CD14-positive monocyte (primary cell): Measurements from ENCODE around the gene UTP4. TPM values are rescaled to one million over a fixed set of nuclear protein-coding genes. Genes with fewer than 3 reads are reported as not detected.
A peak's percentile ranks its signal among the peaks of the same experiment; 100 is the strongest.

ENCODE experiments used
- DNase-seq, 3 donors: peaks; one replicate each; pipeline ENCODE4 v3.0.0-alpha.2; 2011 to 2022
- H2AFZ ChIP-seq: 2 replicates; pipeline ENCODE4 v1.6.0; 2012; ENCODE audit warnings: mild to moderate bottlenecking, low read depth, low read length, inconsistent platforms; ENCODE audit not compliant: insufficient read depth, poor library complexity, severe bottlenecking
- H3K27ac ChIP-seq, 2 donors: 1 replicate in 1 of 2; 2 replicates in 1 of 2; pipeline ENCODE4 v1.5.1; 2012 to 2013; ENCODE audit warnings: low read length in 2 of 2, control low read depth in 1 of 2, inconsistent platforms in 1 of 2, low read depth in 1 of 2, mild to moderate bottlenecking in 1 of 2
- H3K27me3 ChIP-seq, 2 donors: one replicate each; pipeline versions ENCODE4 v1.6.0 to v1.6.1; 2011 to 2013; ENCODE audit warnings: low read length in 2 of 2; ENCODE audit not compliant: control insufficient read depth in 2 of 2, insufficient read depth in 2 of 2
- H3K36me3 ChIP-seq, 2 donors: replicated peaks in 1 of 2; 1 replicate in 1 of 2; 2 replicates in 1 of 2; pipeline versions ENCODE4 v1.5.1 to v1.6.1; 2012 to 2013; ENCODE audit warnings: low read length in 2 of 2, control low read depth in 1 of 2, inconsistent platforms in 1 of 2, mild to moderate bottlenecking in 1 of 2; ENCODE audit not compliant: insufficient read depth in 2 of 2, control insufficient read depth in 1 of 2
- H3K4me1 ChIP-seq, 2 donors: 1 replicate in 1 of 2; 2 replicates in 1 of 2; pipeline versions ENCODE4 v1.5.1 to v1.6.1; 2012 to 2013; ENCODE audit warnings: low read length in 2 of 2, control low read depth in 1 of 2, inconsistent platforms in 1 of 2, mild to moderate bottlenecking in 1 of 2, moderate library complexity in 1 of 2; ENCODE audit not compliant: insufficient read depth in 2 of 2, control insufficient read depth in 1 of 2
- H3K4me2 ChIP-seq: replicated peaks from 2 replicates; pipeline ENCODE3; 2012; ENCODE audit warnings: low read length, moderate library complexity, mild to moderate bottlenecking; ENCODE audit not compliant: poor library complexity, severe bottlenecking; ENCODE audit errors: extremely low read depth
- H3K4me3 ChIP-seq, 3 experiments: fragments of 200-600 bp in 1 of 3; sonication (generic) in 1 of 3; replicated peaks in 1 of 3; 1 replicate in 2 of 3; 2 replicates in 1 of 3; pipeline ENCODE4 v1.5.1; 2011 to 2013; ENCODE audit warnings: low read length in 3 of 3, mild to moderate bottlenecking in 3 of 3, control low read depth in 2 of 3, low read depth in 2 of 3, inconsistent platforms in 1 of 3, moderate library complexity in 1 of 3
- H3K79me2 ChIP-seq: 2 replicates; pipeline ENCODE4 v1.6.0; 2012; ENCODE audit warnings: mild to moderate bottlenecking, control low read depth, inconsistent platforms, low read length, moderate library complexity; ENCODE audit not compliant: insufficient read depth
- H3K9ac ChIP-seq: 2 replicates; pipeline ENCODE4 v1.6.0; 2017; ENCODE audit warnings: low read length, mild to moderate bottlenecking; ENCODE audit not compliant: insufficient read depth, poor library complexity, severe bottlenecking
- H3K9me3 ChIP-seq, 2 donors: replicated peaks in 1 of 2; 1 replicate in 1 of 2; 2 replicates in 1 of 2; pipeline versions ENCODE4 v1.5.1 to v1.6.1; 2012 to 2013; ENCODE audit warnings: low read length in 2 of 2, control low read depth in 1 of 2; ENCODE audit not compliant: control insufficient read depth in 1 of 2, insufficient read depth in 1 of 2
- H4K20me1 ChIP-seq: 2 replicates; pipeline ENCODE4 v1.6.0; 2012; ENCODE audit warnings: mild to moderate bottlenecking, low read length, control low read depth, moderate library complexity; ENCODE audit not compliant: insufficient read depth
- H3K27ac Mint-ChIP-seq, 7 donors: one replicate each; pipeline ENCODE4 v1.8.0; 2020; ENCODE audit warnings: mild to moderate bottlenecking in 7 of 7, mixed read lengths in 7 of 7, moderate library complexity in 6 of 7, inconsistent platforms in 2 of 7
- H3K27me3 Mint-ChIP-seq, 3 donors: one replicate each; pipeline ENCODE4 v1.8.0; 2021 to 2022; ENCODE audit warnings: low read depth in 3 of 3, mild to moderate bottlenecking in 3 of 3, mixed read lengths in 3 of 3, moderate library complexity in 3 of 3, inconsistent platforms in 1 of 3
- H3K36me3 Mint-ChIP-seq, 2 donors: one replicate each; pipeline ENCODE4 v1.8.0; 2020; ENCODE audit warnings: mixed read lengths in 2 of 2, inconsistent platforms in 1 of 2, mild to moderate bottlenecking in 1 of 2
- H3K4me1 Mint-ChIP-seq: one replicate; pipeline ENCODE4 v1.8.0; 2020; ENCODE audit warnings: mild to moderate bottlenecking, mixed read lengths
- H3K4me3 Mint-ChIP-seq, 2 donors: one replicate each; pipeline ENCODE4 v1.8.0; 2020; ENCODE audit warnings: mild to moderate bottlenecking in 2 of 2, mixed read lengths in 2 of 2, moderate library complexity in 1 of 2
- H3K9me3 Mint-ChIP-seq, 7 donors: one replicate each; pipeline ENCODE4 v1.8.0; 2020 to 2022; ENCODE audit warnings: mixed read lengths in 7 of 7, mild to moderate bottlenecking in 6 of 7, moderate library complexity in 6 of 7, inconsistent platforms in 2 of 7
- WGBS: methylation state at CpG from one replicate; pipeline ENCODE4 v1.1.5; 2013; ENCODE audit warnings: missing lambda C conversion rate; ENCODE audit not compliant: insufficient coverage; 5-methylcytosine and 5-hydroxymethylcytosine counted together
- intact Hi-C, 2 donors: fragments of 100-400 bp; cut with micrococcal nuclease; formaldehyde crosslinking; loops; one replicate each; pipeline versions ENCODE4 v1.15.0 to v1.15.1; 2023
- polyA plus RNA-seq, 3 donors: library from polyadenylated mRNA; depleted of rRNA in 1 of 3; unstranded in 2 of 3; stranded (reverse) in 1 of 3; fragments of 300-500 nt in 2 of 3; fragments of >200 nt in 1 of 3; fragmentation: Illumina TruSeq in 2 of 3; gene quantifications; 1 replicate in 2 of 3; 2 replicates in 1 of 3; pipeline ENCODE4 v1.2.3, GENCODE V29; 2012 to 2021
- TF ChIP-seq, protein P1 (sequence below): fragments of 200-600 bp; IDR thresholded peaks from one replicate; pipeline ENCODE4 v1.8.0; 2022; ENCODE audit warnings: antibody characterized with exemption, mild to moderate bottlenecking

The UTP4 gene
- polyA plus RNA-seq, 3 donors: 15.3 to 27.8 (median 19.6) TPM

DNA sequence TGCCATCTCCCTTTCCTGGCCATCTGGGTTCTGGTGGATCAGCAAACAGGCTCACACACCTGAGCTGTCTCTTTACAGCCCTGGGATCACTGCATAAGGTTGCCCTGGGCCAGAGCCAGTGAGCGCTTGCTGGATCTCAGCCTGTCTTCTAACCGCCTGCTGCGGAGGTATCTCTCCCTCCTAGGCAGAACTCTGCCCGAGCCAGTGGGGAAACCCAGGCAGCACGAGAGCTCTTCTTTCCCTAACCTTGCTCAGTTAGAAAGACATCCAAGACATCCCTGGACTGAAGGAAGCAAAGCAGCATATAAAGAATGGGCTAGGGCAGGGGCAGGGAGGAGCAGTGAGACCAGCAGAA lies 20.6 kb upstream of the UTP4 start:
- peaks cover 17% of the 10 kb centered on the region for H3K4me1 Mint-ChIP-seq
- H3K27ac ChIP-seq: no peak overlapping the region
- H3K36me3 Mint-ChIP-seq: peaks cover 49% of the 10 kb centered on the region in 2 donors
- peaks cover 4 to 12% of the 10 kb centered on the region in 2 donors for H3K4me1 ChIP-seq
- H4K20me1 ChIP-seq: peaks cover 88% of the 10 kb centered on the region
- H3K36me3 ChIP-seq: peaks cover 23 to 49% of the 10 kb centered on the region in 2 donors
- H3K9me3 Mint-ChIP-seq: peaks cover 0 to 3% (median 0%) of the 10 kb centered on the region in 7 donors
- H2AFZ ChIP-seq: no peak overlapping the region
- no peak for DNase-seq
- no peak overlapping the region for H3K4me3 ChIP-seq
- intact Hi-C loops: no loop called here
- no peak overlapping the region for H3K4me3 Mint-ChIP-seq
- no peak overlapping the region for H3K9ac ChIP-seq
- no peaks in the 10 kb centered on the region for H3K79me2 ChIP-seq
- H3K4me2 ChIP-seq: no peak overlapping the region
- WGBS: 100% methylated on average over 2 of the region's 5 CpGs
- H3K27me3 Mint-ChIP-seq: peaks cover 27 to 29% (median 28%) of the 10 kb centered on the region in 3 donors
- no peaks in the 10 kb centered on the region for H3K9me3 ChIP-seq
- H3K27me3 ChIP-seq: peaks cover 9 to 23% of the 10 kb centered on the region in 2 donors
- TF ChIP-seq, protein P1, sequence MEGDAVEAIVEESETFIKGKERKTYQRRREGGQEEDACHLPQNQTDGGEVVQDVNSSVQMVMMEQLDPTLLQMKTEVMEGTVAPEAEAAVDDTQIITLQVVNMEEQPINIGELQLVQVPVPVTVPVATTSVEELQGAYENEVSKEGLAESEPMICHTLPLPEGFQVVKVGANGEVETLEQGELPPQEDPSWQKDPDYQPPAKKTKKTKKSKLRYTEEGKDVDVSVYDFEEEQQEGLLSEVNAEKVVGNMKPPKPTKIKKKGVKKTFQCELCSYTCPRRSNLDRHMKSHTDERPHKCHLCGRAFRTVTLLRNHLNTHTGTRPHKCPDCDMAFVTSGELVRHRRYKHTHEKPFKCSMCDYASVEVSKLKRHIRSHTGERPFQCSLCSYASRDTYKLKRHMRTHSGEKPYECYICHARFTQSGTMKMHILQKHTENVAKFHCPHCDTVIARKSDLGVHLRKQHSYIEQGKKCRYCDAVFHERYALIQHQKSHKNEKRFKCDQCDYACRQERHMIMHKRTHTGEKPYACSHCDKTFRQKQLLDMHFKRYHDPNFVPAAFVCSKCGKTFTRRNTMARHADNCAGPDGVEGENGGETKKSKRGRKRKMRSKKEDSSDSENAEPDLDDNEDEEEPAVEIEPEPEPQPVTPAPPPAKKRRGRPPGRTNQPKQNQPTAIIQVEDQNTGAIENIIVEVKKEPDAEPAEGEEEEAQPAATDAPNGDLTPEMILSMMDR: no peak
- H3K27ac Mint-ChIP-seq: peak overlapping the region in 1 of 7 donors; percentile 73

DNA sequence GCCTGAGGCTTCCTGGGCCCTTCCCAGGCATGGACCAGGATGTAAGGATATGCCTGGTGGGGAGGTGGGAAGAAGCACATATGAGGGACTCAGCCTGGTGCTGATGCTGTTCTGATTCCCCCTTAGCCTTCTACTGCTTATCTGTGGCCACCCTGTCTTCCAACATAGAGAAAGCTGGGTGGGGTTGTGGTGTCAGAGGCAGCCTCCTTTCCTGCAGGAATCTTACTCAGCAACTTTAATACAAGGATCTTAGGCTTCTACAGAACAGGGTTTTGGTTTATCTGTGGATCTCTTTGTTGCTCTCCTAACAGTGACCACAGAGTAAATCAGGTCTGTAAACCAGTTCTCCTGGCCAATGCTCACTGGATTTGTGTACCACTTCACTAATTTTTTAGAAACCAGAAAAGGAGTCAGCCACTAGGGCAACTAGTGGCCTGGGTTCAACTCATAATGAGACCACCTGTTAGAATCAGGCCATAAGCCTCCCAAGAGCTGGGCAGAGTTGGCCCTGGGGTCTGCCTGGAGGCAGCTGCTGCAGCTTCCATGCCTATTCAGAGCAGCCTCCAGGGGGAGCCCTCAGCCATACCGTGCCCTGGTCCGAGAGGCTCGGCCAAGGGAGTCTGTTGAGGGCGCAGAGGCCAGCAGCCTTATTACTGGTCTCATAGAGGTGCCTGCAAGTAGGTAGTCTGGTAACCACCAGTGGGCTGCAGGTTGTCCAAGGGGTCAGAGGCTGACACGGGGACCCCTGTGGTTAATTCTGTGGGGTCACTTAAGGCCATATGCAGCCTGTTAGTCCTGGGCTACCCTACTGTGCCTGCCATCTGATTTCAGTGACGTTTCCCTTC lies 19.9 kb upstream of the UTP4 start:
- peaks cover 28 to 56% of the 10 kb centered on the region in 2 donors for H3K36me3 ChIP-seq
- Mint-ChIP-seq H3K36me3 (peaks cover 55% of the 10 kb centered on the region in 2 donors), H3K4me3 (no peak overlapping the region), H3K27ac (no peak overlapping the region), H3K9me3 (peaks cover 0 to 3% (median 0%) of the 10 kb centered on the region in 7 donors), H3K4me1 (peaks cover 12% of the 10 kb centered on the region), H3K27me3 (peaks cover 21 to 23% (median 22%) of the 10 kb centered on the region in 3 donors)
- no peaks in the 10 kb centered on the region for H3K9me3 ChIP-seq
- no peak overlapping the region for H3K4me3 ChIP-seq
- WGBS: 58% methylated on average over 6 of the region's 6 CpGs
- H3K4me2 ChIP-seq: no peak overlapping the region
- peak; percentile 17 to 32 (median 32) for DNase-seq
- H3K27me3 ChIP-seq: peaks cover 4 to 16% of the 10 kb centered on the region in 2 donors
- no peaks in the 10 kb centered on the region for H3K79me2 ChIP-seq
- peaks cover 0 to 6% of the 10 kb centered on the region in 2 donors for H3K4me1 ChIP-seq
- H3K27ac ChIP-seq: no peak overlapping the region
- H3K9ac ChIP-seq: no peak overlapping the region
- peaks cover 87% of the 10 kb centered on the region for H4K20me1 ChIP-seq
- TF ChIP-seq, protein P1: peak; percentile 83
- intact Hi-C loops: no loop called here
- H2AFZ ChIP-seq: no peak overlapping the region
